ENCODE data around the gene NAPA.

The NAPA gene

GRCh38 chr19:47480658-47481057 is 34.2 kb downstream of the NAPA start:
- no CpG with 5 or more reads among the region's 16 CpGs for WGBS, 2 donors (ENCODE audit: extremely low coverage in 2 of 2, insufficient read length in 2 of 2, insufficient replicate concordance in 1 of 2)
- H3K9ac ChIP-seq (ENCODE audit: low read depth, low read length, poor library complexity), result no peak overlapping the region
- no peak overlapping the region for H3K18ac ChIP-seq (ENCODE audit: low read length)
- no peak overlapping the region for H3K27ac ChIP-seq (replicated peaks; ENCODE audit: low read length)
- no peak overlapping the region for H3K4me2 ChIP-seq (ENCODE audit: insufficient read depth, low read length, poor library complexity, severe bottlenecking)
- no peak overlapping the region for H3K14ac ChIP-seq (ENCODE audit: low read length)
- no peaks in the 10 kb centered on the region for H3K79me1 ChIP-seq (ENCODE audit: low read depth, low read length)
- no peak overlapping the region for H2BK120ac ChIP-seq (ENCODE audit: low read depth, low read length)
- H3K4me3 ChIP-seq (ENCODE audit: low read length in 2 of 2), result no peak overlapping the region
- H2BK15ac ChIP-seq (ENCODE audit: low read length), result no peak overlapping the region
- H3K9me3 ChIP-seq (replicated peaks in 1 of 2; ENCODE audit: control insufficient read depth in 2 of 2, insufficient read depth in 1 of 2, low read depth in 1 of 2, low read length in 2 of 2), result no peaks in the 10 kb centered on the region
- peaks cover 2 to 7% of the 10 kb centered on the region in 2 donors for H3K36me3 ChIP-seq (replicated peaks in 1 of 2; ENCODE audit: control insufficient read depth in 2 of 2, insufficient read depth in 2 of 2, low read length in 2 of 2)
- H2AFZ ChIP-seq (ENCODE audit: low read length), result no peak overlapping the region
- peaks cover 0 to 8% of the 10 kb centered on the region in 2 donors for H3K4me1 ChIP-seq (ENCODE audit: control insufficient read depth in 2 of 2, insufficient read depth in 1 of 2, low read depth in 1 of 2, low read length in 2 of 2)
- H3K27me3 ChIP-seq (ENCODE audit: control insufficient read depth in 3 of 3, insufficient read depth in 3 of 3, low read depth in 1 of 3, low read length in 3 of 3), result no peaks in the 10 kb centered on the region
- H2BK12ac ChIP-seq (ENCODE audit: low read length), result no peak overlapping the region
- no peak overlapping the region for H4K91ac ChIP-seq (ENCODE audit: low read depth, low read length, poor library complexity)
- H3K23ac ChIP-seq (ENCODE audit: low read depth, low read length, poor library complexity), result no peak overlapping the region
- H2BK5ac ChIP-seq (ENCODE audit: low read length), result peak overlapping the region; percentile 27
- DNase-seq (ENCODE audit: low spot score), result no peak
- H3K4ac ChIP-seq (ENCODE audit: low read length), result no peak overlapping the region
- no peak overlapping the region for H4K8ac ChIP-seq (ENCODE audit: low read depth, low read length)
- no peak overlapping the region for H2AK5ac ChIP-seq (ENCODE audit: low read depth, low read length)

GRCh38 chr19:47479701-47480503 is 35.0 kb downstream of the NAPA start:
- Histone ChIP-seq H3K79me1 (ENCODE audit: low read depth, low read length) (peaks cover 1% of the 10 kb centered on the region), H3K4me1 (ENCODE audit: control insufficient read depth in 2 of 2, insufficient read depth in 1 of 2, low read depth in 1 of 2, low read length in 2 of 2) (peaks cover 0 to 8% of the 10 kb centered on the region in 2 donors), H3K18ac (ENCODE audit: low read length) (peak overlapping the region; percentile 44), H3K14ac (ENCODE audit: low read length) (no peak overlapping the region), H2BK12ac (ENCODE audit: low read length) (no peak overlapping the region), H3K9me3 (replicated peaks in 1 of 2; ENCODE audit: control insufficient read depth in 2 of 2, insufficient read depth in 1 of 2, low read depth in 1 of 2, low read length in 2 of 2) (no peaks in the 10 kb centered on the region), H2BK15ac (ENCODE audit: low read length) (peak overlapping the region; percentile 71), H3K36me3 (replicated peaks in 1 of 2; ENCODE audit: control insufficient read depth in 2 of 2, insufficient read depth in 2 of 2, low read length in 2 of 2) (no peaks in the 10 kb centered on the region), H3K9ac (ENCODE audit: low read depth, low read length, poor library complexity) (peak overlapping the region; percentile 63), H3K27me3 (ENCODE audit: control insufficient read depth in 3 of 3, insufficient read depth in 3 of 3, low read depth in 1 of 3, low read length in 3 of 3) (no peaks in the 10 kb centered on the region), H4K8ac (ENCODE audit: low read depth, low read length) (peak overlapping the region; percentile 26), H2AFZ (ENCODE audit: low read length) (no peak overlapping the region), H3K4me3 (ENCODE audit: low read length in 2 of 2) (peak overlapping the region in 1 of 2 donors; percentile 50), H4K91ac (ENCODE audit: low read depth, low read length, poor library complexity) (no peak overlapping the region), H3K27ac (replicated peaks; ENCODE audit: low read length) (no peak overlapping the region), H3K4me2 (ENCODE audit: insufficient read depth, low read length, poor library complexity, severe bottlenecking) (peak overlapping the region; percentile 23), H2BK5ac (ENCODE audit: low read length) (peak overlapping the region; percentile 27), H2BK120ac (ENCODE audit: low read depth, low read length) (no peak overlapping the region), H3K23ac (ENCODE audit: low read depth, low read length, poor library complexity) (peak overlapping the region; percentile 46), H3K4ac (ENCODE audit: low read length) (no peak overlapping the region), H2AK5ac (ENCODE audit: low read depth, low read length) (no peak overlapping the region)
- DNase-seq (ENCODE audit: low spot score), result no peak
- WGBS, 2 donors (ENCODE audit: extremely low coverage in 2 of 2, insufficient read length in 2 of 2, insufficient replicate concordance in 1 of 2), result no CpG with 5 or more reads among the region's 39 CpGs

DNA sequence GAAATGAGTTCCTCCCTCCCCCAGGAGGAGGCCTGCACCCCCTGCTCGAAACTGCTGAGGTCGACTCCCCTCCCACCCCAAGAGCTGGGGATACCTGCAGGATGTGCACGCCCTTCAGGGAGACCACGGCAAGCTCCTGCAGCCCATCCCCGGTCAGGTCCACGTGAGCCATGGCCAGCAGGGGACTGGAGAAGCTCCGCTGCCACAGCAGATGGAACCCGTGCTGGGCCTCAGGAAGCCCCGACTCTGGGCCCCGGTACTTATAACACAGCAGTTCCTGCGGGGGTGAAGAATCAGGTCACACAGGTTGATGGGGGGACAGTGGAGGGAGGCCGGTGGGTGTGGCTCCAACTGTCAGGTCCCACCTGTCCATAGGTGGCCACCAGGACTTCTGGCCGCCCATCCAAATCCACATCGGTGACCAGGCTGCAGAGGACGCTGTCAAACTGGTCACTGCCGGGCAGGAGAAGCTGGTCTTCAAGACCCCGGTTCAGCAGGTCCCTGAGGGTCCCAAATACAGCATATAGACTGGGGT is 38.4 kb downstream of the NAPA start:
- Histone ChIP-seq H2AK5ac (ENCODE audit: low read depth, low read length) (no peak overlapping the region), H3K9me3 (replicated peaks in 1 of 2; ENCODE audit: control insufficient read depth in 2 of 2, insufficient read depth in 1 of 2, low read depth in 1 of 2, low read length in 2 of 2) (no peaks in the 10 kb centered on the region), H2BK12ac (ENCODE audit: low read length) (no peak overlapping the region), H2BK120ac (ENCODE audit: low read depth, low read length) (no peak overlapping the region), H3K9ac (ENCODE audit: low read depth, low read length, poor library complexity) (no peak overlapping the region), H3K4me2 (ENCODE audit: insufficient read depth, low read length, poor library complexity, severe bottlenecking) (no peak overlapping the region), H3K18ac (ENCODE audit: low read length) (peak overlapping the region; percentile 19), H3K4me3 (ENCODE audit: low read length in 2 of 2) (peak overlapping the region in 1 of 2 donors; percentile 4), H3K23ac (ENCODE audit: low read depth, low read length, poor library complexity) (peak overlapping the region; percentile 45), H2BK5ac (ENCODE audit: low read length) (no peak overlapping the region), H3K14ac (ENCODE audit: low read length) (no peak overlapping the region), H3K27me3 (ENCODE audit: control insufficient read depth in 3 of 3, insufficient read depth in 3 of 3, low read depth in 1 of 3, low read length in 3 of 3) (peaks cover 0 to 1% (median 0%) of the 10 kb centered on the region in 3 experiments), H2BK15ac (ENCODE audit: low read length) (no peak overlapping the region), H3K36me3 (replicated peaks in 1 of 2; ENCODE audit: control insufficient read depth in 2 of 2, insufficient read depth in 2 of 2, low read length in 2 of 2) (no peaks in the 10 kb centered on the region), H2AFZ (ENCODE audit: low read length) (no peak overlapping the region), H3K27ac (replicated peaks; ENCODE audit: low read length) (no peak overlapping the region), H4K91ac (ENCODE audit: low read depth, low read length, poor library complexity) (no peak overlapping the region), H3K4ac (ENCODE audit: low read length) (no peak overlapping the region), H3K4me1 (ENCODE audit: control insufficient read depth in 2 of 2, insufficient read depth in 1 of 2, low read depth in 1 of 2, low read length in 2 of 2) (peaks cover 4 to 9% of the 10 kb centered on the region in 2 donors), H3K79me1 (ENCODE audit: low read depth, low read length) (peaks cover 1% of the 10 kb centered on the region), H4K8ac (ENCODE audit: low read depth, low read length) (no peak overlapping the region)
- no peak for DNase-seq (ENCODE audit: low spot score)
- WGBS, 2 donors (ENCODE audit: extremely low coverage in 2 of 2, insufficient read length in 2 of 2, insufficient replicate concordance in 1 of 2), result no CpG with 5 or more reads among the region's 17 CpGs

- Histone ChIP-seq H2BK15ac (ENCODE audit: low read length) (no peak overlapping the region), H2AFZ (ENCODE audit: low read length) (no peak overlapping the region), H3K4me1 (ENCODE audit: control insufficient read depth in 2 of 2, insufficient read depth in 1 of 2, low read depth in 1 of 2, low read length in 2 of 2) (peaks cover 4 to 13% of the 10 kb centered on the region in 2 donors), H3K18ac (ENCODE audit: low read length) (no peak overlapping the region), H3K9me3 (replicated peaks in 1 of 2; ENCODE audit: control insufficient read depth in 2 of 2, insufficient read depth in 1 of 2, low read depth in 1 of 2, low read length in 2 of 2) (no peaks in the 10 kb centered on the region), H4K8ac (ENCODE audit: low read depth, low read length) (no peak overlapping the region), H3K4ac (ENCODE audit: low read length) (no peak overlapping the region), H3K14ac (ENCODE audit: low read length) (no peak overlapping the region), H3K23ac (ENCODE audit: low read depth, low read length, poor library complexity) (no peak overlapping the region), H4K91ac (ENCODE audit: low read depth, low read length, poor library complexity) (no peak overlapping the region), H2BK12ac (ENCODE audit: low read length) (no peak overlapping the region), H3K36me3 (replicated peaks in 1 of 2; ENCODE audit: control insufficient read depth in 2 of 2, insufficient read depth in 2 of 2, low read length in 2 of 2) (no peaks in the 10 kb centered on the region), H3K27ac (replicated peaks; ENCODE audit: low read length) (no peak overlapping the region), H2AK5ac (ENCODE audit: low read depth, low read length) (peak overlapping the region; percentile 43), H2BK5ac (ENCODE audit: low read length) (peak overlapping the region; percentile 90), H3K4me3 (ENCODE audit: low read length in 2 of 2) (no peak overlapping the region), H3K9ac (ENCODE audit: low read depth, low read length, poor library complexity) (no peak overlapping the region), H3K27me3 (ENCODE audit: control insufficient read depth in 3 of 3, insufficient read depth in 3 of 3, low read depth in 1 of 3, low read length in 3 of 3) (peaks cover 0 to 12% (median 3%) of the 10 kb centered on the region in 3 experiments), H3K4me2 (ENCODE audit: insufficient read depth, low read length, poor library complexity, severe bottlenecking) (no peak overlapping the region), H3K79me1 (ENCODE audit: low read depth, low read length) (peaks cover 1% of the 10 kb centered on the region), H2BK120ac (ENCODE audit: low read depth, low read length) (no peak overlapping the region)
- no CpG with 5 or more reads among the region's 9 CpGs for WGBS, 2 donors (ENCODE audit: extremely low coverage in 2 of 2, insufficient read length in 2 of 2, insufficient replicate concordance in 1 of 2)
- no peak for DNase-seq (ENCODE audit: low spot score)
Observed at GRCh38 chr19:47475465-47475864, 39.4 kb downstream of the NAPA start.
